Measurements from ENCODE around the gene FGGY. TPM values are rescaled to one million over a fixed set of nuclear protein-coding genes. Genes with fewer than 3 reads are reported as not detected.

Gene FGGY
- total and polyA plus RNA-seq, 4 donors = 16.0 to 67.0 (median 43.4) TPM

DNA sequence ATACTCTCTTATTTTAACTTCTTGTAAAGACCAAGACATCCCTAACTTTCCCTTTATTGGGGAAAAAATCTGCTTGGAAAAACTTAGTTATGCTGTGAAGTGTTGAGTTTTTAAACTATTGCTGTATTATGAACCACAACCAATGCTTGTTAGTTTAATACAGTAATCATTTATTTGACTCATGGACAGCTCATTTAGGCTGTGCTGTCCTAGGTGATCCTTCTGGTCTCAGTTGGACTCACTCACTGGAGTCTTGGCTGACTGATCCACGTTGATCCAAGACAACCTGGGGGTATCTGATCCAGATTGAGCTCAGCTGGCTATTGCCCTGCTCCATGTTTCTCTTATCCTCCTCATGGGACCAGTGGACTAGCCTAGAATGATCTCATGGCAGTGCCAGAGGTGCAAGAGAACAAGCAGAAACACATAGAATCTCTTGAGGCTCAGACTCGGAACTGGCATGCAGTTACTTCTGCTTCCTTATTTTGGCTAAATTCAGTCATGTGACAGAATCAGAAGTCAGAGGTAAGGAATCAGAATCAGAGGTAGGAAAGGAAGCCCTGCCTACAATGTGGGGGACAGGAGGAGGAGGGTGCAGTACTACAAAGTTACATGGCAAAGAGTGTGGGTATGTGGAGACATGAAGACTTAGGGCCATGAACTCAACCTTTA lies 156.5 kb downstream of the FGGY start:
- H3K36me3 ChIP-seq (ENCODE audit: control insufficient read depth in 4 of 4, insufficient read depth in 3 of 4, low read depth in 1 of 4, low read length in 3 of 4) = no peaks in the 10 kb centered on the region

DNA sequence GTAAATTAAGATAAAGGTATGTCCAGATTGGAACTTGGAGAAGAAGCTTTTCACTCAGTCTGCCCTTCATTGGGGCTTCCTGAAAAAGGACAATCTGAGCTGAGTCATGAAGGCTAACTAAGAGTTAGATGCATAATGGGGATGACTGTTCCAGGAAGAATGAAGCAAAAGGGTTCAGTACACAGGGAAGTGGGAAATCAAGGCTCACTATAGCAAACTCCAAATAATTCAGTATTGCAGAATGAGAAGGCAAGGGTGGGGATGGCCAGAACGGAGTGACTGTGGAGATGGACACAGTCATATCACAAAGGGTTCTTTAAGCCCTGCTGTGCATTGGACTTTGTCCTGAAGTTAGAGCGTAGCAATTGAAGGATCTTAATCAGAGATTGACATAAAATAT lies 158.3 kb downstream of the FGGY start:
- no peak overlapping the region for H3K4me3 ChIP-seq (ENCODE audit: low read depth in 1 of 3, low read length in 3 of 3)
- 85% methylated on average over 2 of the region's 2 CpGs for WGBS
- TF ChIP-seq, protein P1, sequence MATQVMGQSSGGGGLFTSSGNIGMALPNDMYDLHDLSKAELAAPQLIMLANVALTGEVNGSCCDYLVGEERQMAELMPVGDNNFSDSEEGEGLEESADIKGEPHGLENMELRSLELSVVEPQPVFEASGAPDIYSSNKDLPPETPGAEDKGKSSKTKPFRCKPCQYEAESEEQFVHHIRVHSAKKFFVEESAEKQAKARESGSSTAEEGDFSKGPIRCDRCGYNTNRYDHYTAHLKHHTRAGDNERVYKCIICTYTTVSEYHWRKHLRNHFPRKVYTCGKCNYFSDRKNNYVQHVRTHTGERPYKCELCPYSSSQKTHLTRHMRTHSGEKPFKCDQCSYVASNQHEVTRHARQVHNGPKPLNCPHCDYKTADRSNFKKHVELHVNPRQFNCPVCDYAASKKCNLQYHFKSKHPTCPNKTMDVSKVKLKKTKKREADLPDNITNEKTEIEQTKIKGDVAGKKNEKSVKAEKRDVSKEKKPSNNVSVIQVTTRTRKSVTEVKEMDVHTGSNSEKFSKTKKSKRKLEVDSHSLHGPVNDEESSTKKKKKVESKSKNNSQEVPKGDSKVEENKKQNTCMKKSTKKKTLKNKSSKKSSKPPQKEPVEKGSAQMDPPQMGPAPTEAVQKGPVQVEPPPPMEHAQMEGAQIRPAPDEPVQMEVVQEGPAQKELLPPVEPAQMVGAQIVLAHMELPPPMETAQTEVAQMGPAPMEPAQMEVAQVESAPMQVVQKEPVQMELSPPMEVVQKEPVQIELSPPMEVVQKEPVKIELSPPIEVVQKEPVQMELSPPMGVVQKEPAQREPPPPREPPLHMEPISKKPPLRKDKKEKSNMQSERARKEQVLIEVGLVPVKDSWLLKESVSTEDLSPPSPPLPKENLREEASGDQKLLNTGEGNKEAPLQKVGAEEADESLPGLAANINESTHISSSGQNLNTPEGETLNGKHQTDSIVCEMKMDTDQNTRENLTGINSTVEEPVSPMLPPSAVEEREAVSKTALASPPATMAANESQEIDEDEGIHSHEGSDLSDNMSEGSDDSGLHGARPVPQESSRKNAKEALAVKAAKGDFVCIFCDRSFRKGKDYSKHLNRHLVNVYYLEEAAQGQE (IDR thresholded peaks at IDR 0.05) = no peak
- TF ChIP-seq JUND (IDR thresholded peaks at IDR 0.05) (no peak), NR2F2 (IDR thresholded peaks at IDR 0.05) (no peak), HNF4G (IDR thresholded peaks at IDR 0.05) (no peak), FOXA1 (IDR thresholded peaks at IDR 0.05) (no peak), EGR1 (IDR thresholded peaks at IDR 0.05; ENCODE audit: low read depth in 2 of 2) (no peak), RAD21 (IDR thresholded peaks at IDR 0.05) (no peak), HNF4A (conservative IDR thresholded peaks at IDR 0.05) (no peak), YY1 (IDR thresholded peaks at IDR 0.05) (no peak)
- TF ChIP-seq, protein P2, sequence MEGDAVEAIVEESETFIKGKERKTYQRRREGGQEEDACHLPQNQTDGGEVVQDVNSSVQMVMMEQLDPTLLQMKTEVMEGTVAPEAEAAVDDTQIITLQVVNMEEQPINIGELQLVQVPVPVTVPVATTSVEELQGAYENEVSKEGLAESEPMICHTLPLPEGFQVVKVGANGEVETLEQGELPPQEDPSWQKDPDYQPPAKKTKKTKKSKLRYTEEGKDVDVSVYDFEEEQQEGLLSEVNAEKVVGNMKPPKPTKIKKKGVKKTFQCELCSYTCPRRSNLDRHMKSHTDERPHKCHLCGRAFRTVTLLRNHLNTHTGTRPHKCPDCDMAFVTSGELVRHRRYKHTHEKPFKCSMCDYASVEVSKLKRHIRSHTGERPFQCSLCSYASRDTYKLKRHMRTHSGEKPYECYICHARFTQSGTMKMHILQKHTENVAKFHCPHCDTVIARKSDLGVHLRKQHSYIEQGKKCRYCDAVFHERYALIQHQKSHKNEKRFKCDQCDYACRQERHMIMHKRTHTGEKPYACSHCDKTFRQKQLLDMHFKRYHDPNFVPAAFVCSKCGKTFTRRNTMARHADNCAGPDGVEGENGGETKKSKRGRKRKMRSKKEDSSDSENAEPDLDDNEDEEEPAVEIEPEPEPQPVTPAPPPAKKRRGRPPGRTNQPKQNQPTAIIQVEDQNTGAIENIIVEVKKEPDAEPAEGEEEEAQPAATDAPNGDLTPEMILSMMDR (IDR thresholded peaks at IDR 0.05; ENCODE audit: low read depth, low read length, missing input control) = no peak
- TF ChIP-seq, protein P3, sequence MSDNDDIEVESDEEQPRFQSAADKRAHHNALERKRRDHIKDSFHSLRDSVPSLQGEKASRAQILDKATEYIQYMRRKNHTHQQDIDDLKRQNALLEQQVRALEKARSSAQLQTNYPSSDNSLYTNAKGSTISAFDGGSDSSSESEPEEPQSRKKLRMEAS (IDR thresholded peaks at IDR 0.05) = no peak
- TF ChIP-seq, protein P4, sequence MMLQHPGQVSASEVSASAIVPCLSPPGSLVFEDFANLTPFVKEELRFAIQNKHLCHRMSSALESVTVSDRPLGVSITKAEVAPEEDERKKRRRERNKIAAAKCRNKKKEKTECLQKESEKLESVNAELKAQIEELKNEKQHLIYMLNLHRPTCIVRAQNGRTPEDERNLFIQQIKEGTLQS (IDR thresholded peaks at IDR 0.05) = no peak
- TF ChIP-seq, protein P5, sequence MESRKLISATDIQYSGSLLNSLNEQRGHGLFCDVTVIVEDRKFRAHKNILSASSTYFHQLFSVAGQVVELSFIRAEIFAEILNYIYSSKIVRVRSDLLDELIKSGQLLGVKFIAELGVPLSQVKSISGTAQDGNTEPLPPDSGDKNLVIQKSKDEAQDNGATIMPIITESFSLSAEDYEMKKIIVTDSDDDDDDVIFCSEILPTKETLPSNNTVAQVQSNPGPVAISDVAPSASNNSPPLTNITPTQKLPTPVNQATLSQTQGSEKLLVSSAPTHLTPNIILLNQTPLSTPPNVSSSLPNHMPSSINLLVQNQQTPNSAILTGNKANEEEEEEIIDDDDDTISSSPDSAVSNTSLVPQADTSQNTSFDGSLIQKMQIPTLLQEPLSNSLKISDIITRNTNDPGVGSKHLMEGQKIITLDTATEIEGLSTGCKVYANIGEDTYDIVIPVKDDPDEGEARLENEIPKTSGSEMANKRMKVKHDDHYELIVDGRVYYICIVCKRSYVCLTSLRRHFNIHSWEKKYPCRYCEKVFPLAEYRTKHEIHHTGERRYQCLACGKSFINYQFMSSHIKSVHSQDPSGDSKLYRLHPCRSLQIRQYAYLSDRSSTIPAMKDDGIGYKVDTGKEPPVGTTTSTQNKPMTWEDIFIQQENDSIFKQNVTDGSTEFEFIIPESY (IDR thresholded peaks at IDR 0.05) = no peak
- H3K4me1 ChIP-seq (ENCODE audit: control insufficient read depth in 4 of 4, insufficient read depth in 4 of 4, low read length in 3 of 4) = peaks cover 5 to 14% (median 10%) of the 10 kb centered on the region in 4 donors
- no peak overlapping the region for H3K9ac ChIP-seq (ENCODE audit: low read depth in 1 of 2, low read length in 2 of 2)
- no peaks in the 10 kb centered on the region for H3K27me3 ChIP-seq (ENCODE audit: control insufficient read depth in 4 of 4, insufficient read depth in 4 of 4, low read length in 3 of 4)
- no peaks in the 10 kb centered on the region for H3K36me3 ChIP-seq (ENCODE audit: control insufficient read depth in 4 of 4, insufficient read depth in 3 of 4, low read depth in 1 of 4, low read length in 3 of 4)
- no peak for DNase-seq (ENCODE audit: low spot score)
- no peaks in the 10 kb centered on the region for H3K9me3 ChIP-seq (ENCODE audit: control insufficient read depth in 4 of 4, low read length in 3 of 4)
- H3K27ac ChIP-seq (ENCODE audit: low read depth in 1 of 2, low read length in 2 of 2) = no peak overlapping the region

More for the DNA sequence above, 156.5 kb downstream of the FGGY start:
- no peak overlapping the region for H3K9ac ChIP-seq (ENCODE audit: low read depth in 1 of 2, low read length in 2 of 2)
- 91% methylated on average over 2 of the region's 2 CpGs for WGBS
- TF ChIP-seq, protein P5 (IDR thresholded peaks at IDR 0.05) = no peak
- no peak for TF ChIP-seq JUND (IDR thresholded peaks at IDR 0.05)
- TF ChIP-seq RAD21 (IDR thresholded peaks at IDR 0.05) = no peak
- no peak for TF ChIP-seq FOXA2 (IDR thresholded peaks at IDR 0.05)
- TF ChIP-seq, protein P4 (IDR thresholded peaks at IDR 0.05) = no peak
- no peak for TF ChIP-seq FOXA1 (IDR thresholded peaks at IDR 0.05)
- no peak for TF ChIP-seq GABPA (IDR thresholded peaks at IDR 0.05 in 1 of 2, conservative IDR thresholded peaks at IDR 0.05 in 1 of 2)
- TF ChIP-seq, protein P3 (IDR thresholded peaks at IDR 0.05) = no peak
- TF ChIP-seq TAF1 (conservative IDR thresholded peaks at IDR 0.05) = no peak
- peaks cover 4 to 14% (median 10%) of the 10 kb centered on the region in 4 donors for H3K4me1 ChIP-seq (ENCODE audit: control insufficient read depth in 4 of 4, insufficient read depth in 4 of 4, low read length in 3 of 4)
- H3K9me3 ChIP-seq (ENCODE audit: control insufficient read depth in 4 of 4, low read length in 3 of 4) = no peaks in the 10 kb centered on the region
- H3K27ac ChIP-seq (ENCODE audit: low read depth in 1 of 2, low read length in 2 of 2) = no peak overlapping the region
- no peak overlapping the region for H3K4me3 ChIP-seq (ENCODE audit: low read depth in 1 of 3, low read length in 3 of 3)
- DNase-seq (ENCODE audit: low spot score) = no peak
- H3K27me3 ChIP-seq (ENCODE audit: control insufficient read depth in 4 of 4, insufficient read depth in 4 of 4, low read length in 3 of 4) = no peaks in the 10 kb centered on the region

Measured in liver (tissue), 9 donors.